ENCODE measurements around the gene ST8SIA6. TPM values are rescaled to one million over a fixed set of nuclear protein-coding genes. Genes with fewer than 3 reads are reported as not detected.

Gene ST8SIA6
- total and polyA plus RNA-seq, 2 of the 8 experiments (the other 6 are each of a cell fraction or from before 2014, with no cell fraction given), result 0.70 to 1.1 TPM

GRCh38 chr10:17272648-17273047, 181.7 kb downstream of the ST8SIA6 start (continued):
- TF ChIP-seq CHD7 (IDR thresholded peaks at IDR 0.05; ENCODE audit: insufficient replicate concordance, low read length) (no peak), HDAC6 (IDR thresholded peaks at IDR 0.05; ENCODE audit: low read depth, low read length) (no peak), GTF2F1 (IDR thresholded peaks at IDR 0.05; ENCODE audit: borderline replicate concordance, low read depth, low read length) (no peak), EGR1 (IDR thresholded peaks at IDR 0.05; ENCODE audit: borderline replicate concordance, low read depth, low read length) (no peak), USF2 (IDR thresholded peaks at IDR 0.05; ENCODE audit: low read length) (no peak), MAFK (IDR thresholded peaks at IDR 0.05; ENCODE audit: low read depth, low read length) (no peak), CHD1 (IDR thresholded peaks at IDR 0.05; ENCODE audit: low read depth, low read length) (no peak), EZH2 (IDR thresholded peaks at IDR 0.05; ENCODE audit: low read depth, low read length, severe bottlenecking) (no peak)

All from H1 (cell line).